ENCODE measurements around the gene TMEM123.

The TMEM123 gene

GRCh38 chr11:102469196-102469821 lies 16.7 kb upstream of the TMEM123 start:
- no peak for TF ChIP-seq FOXP2 (optimal IDR thresholded peaks at IDR 0.05; ENCODE audit: borderline replicate concordance, extremely low read depth, extremely low read length, insufficient read depth)
- TF ChIP-seq SIN3A (IDR thresholded peaks at IDR 0.05; ENCODE audit: borderline replicate concordance, insufficient read depth, low read length): no peak
- TF ChIP-seq TAF1 (IDR thresholded peaks at IDR 0.05; ENCODE audit: borderline replicate concordance, insufficient read depth, low read length): no peak

GRCh38 chr11:102468616-102469195 lies 16.1 kb upstream of the TMEM123 start:
- no peak for TF ChIP-seq TAF1 (IDR thresholded peaks at IDR 0.05; ENCODE audit: borderline replicate concordance, insufficient read depth, low read length)
- TF ChIP-seq REST (IDR thresholded peaks at IDR 0.05; ENCODE audit: insufficient read depth in 1 of 2, low read depth in 2 of 2, low read length in 2 of 2): no peak
- no peak for TF ChIP-seq FOXP2 (optimal IDR thresholded peaks at IDR 0.05; ENCODE audit: borderline replicate concordance, extremely low read depth, extremely low read length, insufficient read depth)
- TF ChIP-seq POLR2AphosphoS5 (IDR thresholded peaks at IDR 0.05; ENCODE audit: low read depth, low read length): no peak

GRCh38 chr11:102467853-102468580 lies 15.5 kb upstream of the TMEM123 start:
- TF ChIP-seq POLR2AphosphoS5 (IDR thresholded peaks at IDR 0.05; ENCODE audit: low read depth, low read length): no peak
- no peak for TF ChIP-seq SIN3A (IDR thresholded peaks at IDR 0.05; ENCODE audit: borderline replicate concordance, insufficient read depth, low read length)
- no peak for TF ChIP-seq FOXP2 (optimal IDR thresholded peaks at IDR 0.05; ENCODE audit: borderline replicate concordance, extremely low read depth, extremely low read length, insufficient read depth)
- TF ChIP-seq TAF1 (IDR thresholded peaks at IDR 0.05; ENCODE audit: borderline replicate concordance, insufficient read depth, low read length): no peak
- TF ChIP-seq REST (IDR thresholded peaks at IDR 0.05; ENCODE audit: insufficient read depth in 1 of 2, low read depth in 2 of 2, low read length in 2 of 2): no peak

GRCh38 chr11:102467080-102467708 lies 14.6 kb upstream of the TMEM123 start:
- TF ChIP-seq POLR2AphosphoS5 (IDR thresholded peaks at IDR 0.05; ENCODE audit: low read depth, low read length) (no peak), SIN3A (IDR thresholded peaks at IDR 0.05; ENCODE audit: borderline replicate concordance, insufficient read depth, low read length) (no peak), REST (IDR thresholded peaks at IDR 0.05; ENCODE audit: insufficient read depth in 1 of 2, low read depth in 2 of 2, low read length in 2 of 2) (no peak), FOXP2 (optimal IDR thresholded peaks at IDR 0.05; ENCODE audit: borderline replicate concordance, extremely low read depth, extremely low read length, insufficient read depth) (no peak), TAF1 (IDR thresholded peaks at IDR 0.05; ENCODE audit: borderline replicate concordance, insufficient read depth, low read length) (no peak)

GRCh38 chr11:102465696-102466095 lies 13.1 kb upstream of the TMEM123 start:
- TF ChIP-seq SIN3A (IDR thresholded peaks at IDR 0.05; ENCODE audit: borderline replicate concordance, insufficient read depth, low read length): no peak
- no peak for TF ChIP-seq POLR2AphosphoS5 (IDR thresholded peaks at IDR 0.05; ENCODE audit: low read depth, low read length)
- TF ChIP-seq TAF1 (IDR thresholded peaks at IDR 0.05; ENCODE audit: borderline replicate concordance, insufficient read depth, low read length): no peak
- no peak for TF ChIP-seq REST (IDR thresholded peaks at IDR 0.05; ENCODE audit: insufficient read depth in 1 of 2, low read depth in 2 of 2, low read length in 2 of 2)
- no peak for TF ChIP-seq FOXP2 (optimal IDR thresholded peaks at IDR 0.05; ENCODE audit: borderline replicate concordance, extremely low read depth, extremely low read length, insufficient read depth)
